ENCODE results near the gene TMEM131.

TMEM131 gene

DNA sequence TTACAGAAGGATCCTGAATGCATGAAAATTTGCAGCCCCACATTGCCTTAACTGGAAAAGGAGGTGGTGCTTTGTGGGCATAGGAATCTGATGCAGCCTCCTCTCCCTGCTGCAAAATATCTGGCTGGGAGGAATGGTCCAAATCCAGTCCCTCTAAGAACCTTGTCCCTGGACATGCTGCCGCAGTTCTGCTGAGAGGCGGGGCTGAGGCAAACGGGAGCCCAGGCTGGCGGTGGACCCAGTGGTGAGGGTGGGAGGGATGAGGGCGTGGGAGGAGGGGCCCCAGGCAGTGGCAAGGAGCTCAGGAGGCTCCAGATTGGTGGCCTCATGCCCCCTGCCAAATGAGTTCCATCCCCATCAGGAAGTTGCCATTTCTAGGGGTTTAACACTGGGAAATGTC lies 246.2 kb downstream of the TMEM131 start:
- TF ChIP-seq, protein P1, sequence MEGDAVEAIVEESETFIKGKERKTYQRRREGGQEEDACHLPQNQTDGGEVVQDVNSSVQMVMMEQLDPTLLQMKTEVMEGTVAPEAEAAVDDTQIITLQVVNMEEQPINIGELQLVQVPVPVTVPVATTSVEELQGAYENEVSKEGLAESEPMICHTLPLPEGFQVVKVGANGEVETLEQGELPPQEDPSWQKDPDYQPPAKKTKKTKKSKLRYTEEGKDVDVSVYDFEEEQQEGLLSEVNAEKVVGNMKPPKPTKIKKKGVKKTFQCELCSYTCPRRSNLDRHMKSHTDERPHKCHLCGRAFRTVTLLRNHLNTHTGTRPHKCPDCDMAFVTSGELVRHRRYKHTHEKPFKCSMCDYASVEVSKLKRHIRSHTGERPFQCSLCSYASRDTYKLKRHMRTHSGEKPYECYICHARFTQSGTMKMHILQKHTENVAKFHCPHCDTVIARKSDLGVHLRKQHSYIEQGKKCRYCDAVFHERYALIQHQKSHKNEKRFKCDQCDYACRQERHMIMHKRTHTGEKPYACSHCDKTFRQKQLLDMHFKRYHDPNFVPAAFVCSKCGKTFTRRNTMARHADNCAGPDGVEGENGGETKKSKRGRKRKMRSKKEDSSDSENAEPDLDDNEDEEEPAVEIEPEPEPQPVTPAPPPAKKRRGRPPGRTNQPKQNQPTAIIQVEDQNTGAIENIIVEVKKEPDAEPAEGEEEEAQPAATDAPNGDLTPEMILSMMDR (IDR thresholded peaks at IDR 0.05; ENCODE audit: low read length, missing control alignments), result no peak
- no peak overlapping the region for H3K4me3 ChIP-seq (replicated peaks; ENCODE audit: low read depth, low read length)
- no peak for DNase-seq (ENCODE audit: low read depth)

DNA sequence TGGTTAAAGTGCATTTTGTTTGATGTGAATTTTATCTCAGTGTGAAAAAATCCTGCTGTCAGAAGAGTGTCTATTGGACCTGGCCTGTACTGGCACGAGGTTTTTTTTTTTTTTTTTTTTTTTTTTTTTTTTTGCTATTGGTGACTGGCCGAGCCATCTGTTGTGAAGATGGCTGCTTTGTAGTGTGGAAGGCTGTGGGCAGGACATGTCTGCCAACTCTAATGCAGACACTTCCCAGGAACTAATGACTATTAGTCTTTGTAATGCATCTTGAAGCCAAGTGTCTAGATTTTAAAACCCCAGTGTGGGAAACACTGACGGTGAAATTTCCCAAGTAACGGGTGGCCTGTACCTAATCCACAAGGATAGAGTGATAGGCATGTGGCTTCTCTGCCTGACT lies 248.0 kb downstream of the TMEM131 start:
- DNase-seq (ENCODE audit: low read depth), result no peak
- no peak overlapping the region for H3K4me3 ChIP-seq (replicated peaks; ENCODE audit: low read depth, low read length)
- TF ChIP-seq, protein P1 (IDR thresholded peaks at IDR 0.05; ENCODE audit: low read length, missing control alignments), result no peak

DNA sequence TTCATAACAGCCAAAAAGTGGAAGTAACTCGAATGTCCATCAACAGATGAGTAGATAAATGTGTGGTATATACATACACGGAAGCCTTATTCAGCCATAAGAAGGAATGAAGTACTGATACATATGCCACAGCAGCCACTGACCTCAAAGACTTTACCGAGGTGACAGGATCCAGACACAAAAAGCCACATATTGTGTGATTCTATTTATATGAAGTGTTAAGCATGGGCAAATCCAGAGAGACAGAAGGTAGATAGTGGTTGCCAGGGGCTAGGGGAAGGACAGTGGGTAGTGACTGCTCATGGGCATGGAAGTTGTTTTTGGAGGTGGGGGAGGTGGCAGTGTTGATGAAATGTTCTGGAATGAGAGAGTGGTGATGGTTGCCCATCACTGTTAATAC lies 248.5 kb downstream of the TMEM131 start:
- no peak for DNase-seq (ENCODE audit: low read depth)
- TF ChIP-seq, protein P1 (IDR thresholded peaks at IDR 0.05; ENCODE audit: low read length, missing control alignments), result no peak
- no peak overlapping the region for H3K4me3 ChIP-seq (replicated peaks; ENCODE audit: low read depth, low read length)

DNA sequence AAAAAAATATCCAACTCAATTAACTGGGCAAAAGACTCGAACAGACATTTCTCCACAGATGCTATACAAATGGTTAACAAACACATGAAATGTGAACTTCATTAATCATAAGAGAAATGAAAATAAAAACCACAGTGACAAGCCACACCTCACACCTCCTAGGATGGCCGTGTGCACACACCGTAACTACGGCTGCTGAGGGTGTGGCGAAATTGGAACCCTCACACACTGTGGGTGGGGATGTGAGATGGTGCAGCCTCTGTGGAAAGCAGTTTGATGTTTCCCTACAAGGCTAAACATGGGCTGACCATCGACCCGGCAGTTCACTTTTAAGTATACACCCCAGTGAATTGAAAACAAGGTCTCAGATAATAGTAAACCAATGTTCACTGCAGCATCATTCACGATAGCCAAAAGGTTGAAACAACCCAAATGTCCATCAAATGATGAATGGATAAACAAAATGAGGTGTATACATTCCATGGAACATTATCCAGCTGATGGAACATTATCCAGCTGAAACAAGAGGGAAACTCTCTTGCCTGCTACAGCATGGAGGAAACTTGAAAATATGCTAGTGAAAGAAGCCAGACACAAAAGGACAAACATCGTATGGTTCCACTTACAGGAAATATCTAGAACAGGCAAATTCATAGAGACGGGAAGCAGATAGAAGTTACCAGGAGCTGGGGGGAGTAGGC lies 250.1 kb downstream of the TMEM131 start:
- H3K4me3 ChIP-seq (replicated peaks; ENCODE audit: low read depth, low read length), result no peak overlapping the region
- no peak for DNase-seq (ENCODE audit: low read depth)
- TF ChIP-seq, protein P1 (IDR thresholded peaks at IDR 0.05; ENCODE audit: low read length, missing control alignments), result no peak

DNA sequence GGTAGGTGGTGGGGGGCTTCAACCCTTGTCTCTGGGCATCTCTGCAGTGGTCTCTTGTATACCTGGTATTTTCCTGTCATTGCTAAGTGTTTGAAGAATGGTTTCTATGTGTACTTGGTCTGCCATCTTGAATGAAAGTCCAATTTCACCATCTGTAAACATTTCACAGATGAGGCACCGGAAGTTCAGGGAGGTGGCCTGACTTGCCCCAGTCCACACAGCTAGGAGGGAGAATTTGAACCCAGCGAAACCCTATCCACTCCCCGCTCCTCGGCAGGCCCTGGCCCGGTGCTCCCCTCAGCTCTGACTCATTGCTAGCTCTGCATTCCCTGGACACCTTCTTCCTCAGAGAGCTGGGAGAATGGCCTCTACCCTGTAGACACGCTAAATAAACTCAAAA lies 251.8 kb downstream of the TMEM131 start:
- no peak overlapping the region for H3K4me3 ChIP-seq (replicated peaks; ENCODE audit: low read depth, low read length)
- DNase-seq (ENCODE audit: low read depth), result no peak
- TF ChIP-seq, protein P1 (IDR thresholded peaks at IDR 0.05; ENCODE audit: low read length, missing control alignments), result no peak

DNA sequence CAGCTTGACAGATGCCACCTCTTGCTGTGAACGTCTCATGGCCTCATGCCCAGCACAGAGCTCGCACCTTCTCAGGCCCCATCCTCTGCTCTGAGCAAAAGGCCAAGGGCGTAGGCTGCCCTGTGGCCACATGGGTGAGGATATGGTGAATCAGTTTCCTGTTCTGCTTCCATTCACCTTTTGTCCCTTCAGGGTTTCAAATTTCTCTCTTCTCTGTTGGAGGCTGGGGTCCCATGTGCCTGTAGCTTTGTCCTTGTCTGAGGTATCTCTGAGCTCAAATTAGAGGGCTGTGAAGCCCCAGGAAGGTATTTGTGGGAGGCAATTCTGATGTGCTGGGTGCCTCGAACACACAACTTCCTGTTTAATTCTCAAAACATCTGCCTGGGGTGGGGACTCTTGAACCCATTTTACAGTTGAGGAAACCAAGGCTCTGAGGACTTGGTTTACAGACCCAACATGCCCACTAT lies 253.3 kb downstream of the TMEM131 start:
- no peak for DNase-seq (ENCODE audit: low read depth)
- no peak overlapping the region for H3K4me3 ChIP-seq (replicated peaks; ENCODE audit: low read depth, low read length)
- TF ChIP-seq, protein P1 (IDR thresholded peaks at IDR 0.05; ENCODE audit: low read length, missing control alignments), result no peak

DNA sequence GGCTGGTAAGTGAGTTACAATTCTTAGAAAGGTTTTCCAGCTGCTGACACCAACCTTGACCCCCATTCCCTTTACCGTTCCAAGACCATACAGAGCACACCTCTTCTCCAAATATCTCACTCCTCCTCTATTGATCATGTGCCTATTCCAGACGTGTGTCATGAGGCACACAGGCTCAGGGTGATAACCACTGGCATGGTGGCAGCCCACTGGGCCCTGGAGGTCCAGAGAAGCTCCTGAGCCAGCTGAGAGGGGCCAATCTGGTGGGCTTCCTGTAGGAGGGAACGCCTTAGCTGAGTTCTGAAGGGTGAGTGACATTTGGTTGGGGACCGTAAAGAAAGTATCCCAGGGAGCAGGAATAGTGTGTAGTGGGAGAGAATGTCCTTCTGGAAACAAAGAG lies 254.1 kb downstream of the TMEM131 start:
- TF ChIP-seq, protein P1 (IDR thresholded peaks at IDR 0.05; ENCODE audit: low read length, missing control alignments), result no peak
- no peak overlapping the region for H3K4me3 ChIP-seq (replicated peaks; ENCODE audit: low read depth, low read length)
- no peak for DNase-seq (ENCODE audit: low read depth)

Measured in fibroblast of pulmonary artery (primary cell).